Heart right ventricle (tissue), 16 donors: ENCODE data around the gene HYI. TPM values are rescaled to one million over a fixed set of nuclear protein-coding genes. Genes with fewer than 3 reads are reported as not detected.

Experiments
- ATAC-seq, 8 donors: fragments of 200-7000 bp; cut with Tn5 transposase; one replicate each; pipeline ENCODE4 v1.9.1; 2020; ENCODE audit warnings: mild to moderate bottlenecking in 8 of 8, moderate library complexity in 8 of 8, moderate number of reproducible peaks in 1 of 8
- DNase-seq, 2 donors: peaks; one replicate each; pipeline ENCODE4 v3.0.0-alpha.2; 2020
- H3K27ac ChIP-seq, 10 donors: fragments of 200-600 bp; sonication (generic) in 2 of 10; one replicate each; pipeline versions ENCODE4 v1.5.0 to v1.8.0; 2020 to 2022; ENCODE audit warnings: mild to moderate bottlenecking in 3 of 10
- H3K27me3 ChIP-seq, 7 donors: fragments of 200-600 bp; one replicate each; pipeline ENCODE4 v1.8.0; 2021 to 2022; ENCODE audit warnings: mild to moderate bottlenecking in 2 of 7
- H3K36me3 ChIP-seq, 9 donors: fragments of 200-600 bp; sonication (generic) in 1 of 9; one replicate each; pipeline versions ENCODE4 v1.5.0 to v1.8.0; 2020 to 2022; ENCODE audit warnings: mild to moderate bottlenecking in 2 of 9
- H3K4me1 ChIP-seq, 9 donors: fragments of 200-600 bp; sonication (generic) in 1 of 9; one replicate each; pipeline versions ENCODE4 v1.5.0 to v1.8.0; 2020 to 2022; ENCODE audit warnings: mild to moderate bottlenecking in 4 of 9
- H3K4me3 ChIP-seq, 10 donors: fragments of 200-600 bp; sonication (generic) in 2 of 10; one replicate each; pipeline versions ENCODE4 v1.5.0 to v1.8.0; 2020 to 2022; ENCODE audit warnings: mild to moderate bottlenecking in 7 of 10, moderate library complexity in 2 of 10
- H3K9me3 ChIP-seq, 11 donors: fragments of 200-600 bp in 10 of 11; sonication (generic) in 2 of 11; one replicate each; pipeline versions ENCODE4 v1.5.0 to v1.8.0; 2013 to 2022; ENCODE audit warnings: mild to moderate bottlenecking in 2 of 11, control low read depth in 1 of 11, moderate library complexity in 1 of 11
- CTCF ChIP-seq, 9 donors: fragments of 200-600 bp; sonication (generic) in 2 of 9; IDR thresholded peaks; one replicate each; pipeline versions ENCODE4 v1.5.0 to v1.8.0; 2021 to 2022; ENCODE audit warnings: antibody characterized with exemption in 9 of 9, mild to moderate bottlenecking in 5 of 9, moderate library complexity in 1 of 9
- WGBS, 2 donors: extraction: QIAGEN DNeasy Blood & Tissue Kit; methylation state at CpG; one replicate each; pipeline ENCODE4 v1.1.7; 2013; ENCODE audit warnings: inconsistent platforms in 1 of 2; 5-methylcytosine and 5-hydroxymethylcytosine counted together
- intact Hi-C, 10 donors: fragments of 100-400 bp; cut with DNase I; formaldehyde crosslinking; loops; one replicate each; pipeline versions ENCODE4 v1.11.1 to v1.14.2; 2022
- polyA plus RNA-seq, 2 donors: library from polyadenylated mRNA; stranded (reverse); fragments of 200-250 nt; gene quantifications; one replicate each; pipeline ENCODE4 v1.2.3, GENCODE V29; 2013
- total RNA-seq, 10 donors: library from RNA; stranded (reverse); fragmentation: NEBNext Ultra II Directional in 3 of 10; extraction: Animal tissue kit (Norgen Biotek cat#: 25700) in 3 of 10; gene quantifications; one replicate each; pipeline versions ENCODE4 v1.2.1 to v1.2.4, GENCODE V29; 2021 to 2023
- donor health status: Arrhythmogenic right ventricular cardiomyopathy.
- donor health status: ischemic (EF 13 %, LVEDD 7.1; RV severe dilation, severe dysfunction).
- donor health status: healthy with polysubstance abuse.
- donor health status: DM: no; HTN: yes; CAD: no.
- donor health status: DM: no; HTN: no; CAD: no.
- donor health status: ischemic (EF 25% LVEDD 6.9; RV normal size, moderate dysfunction).
- donor health status: ischemic (EF 25% LVEDD 5.7; RV mildly dilated, moderate dysfunction).
- donor health status: healthy.
- donor health status: DM: yes; HTN: yes; CAD: no.
- donor health status: Ischemic cardiomyopathy.
- donor health status: ischemic (EF 35%, LVEDD 5.7; RV mildly dilated, moderate dysfunction).
- donor health status: nonischemic (EF 11% LVEDD 7.7; RV severe dilation, severe dysfunction).
- donor health status: DM: yes; HTN: yes; CAD: no.
- donor health status: PGD.
- donor health status: ischemic (EF 29% LVEDD 5.4; RV normal size, mild dysfunction).
- donor health status: nonischemic (EF 23%, LVEDD 6.1; RV moderate dilation, normal function).

The HYI gene
- total and polyA plus RNA-seq, 12 donors: 13.1 to 67.4 (median 19.9) TPM

GRCh38 chr1:43448955-43449707 lies 4.6 kb downstream of the HYI start:
- H3K27ac ChIP-seq: peak overlapping the region in 3 of 10 donors; percentile 46 to 68 (median 55)
- no peaks in the 10 kb centered on the region for H3K9me3 ChIP-seq
- WGBS, 2 donors: 93 to 96% methylated on average over 11 of the region's 11 CpGs
- ATAC-seq (no peak), DNase-seq (no peak)
- intact Hi-C loops: no loop called here
- H3K36me3 ChIP-seq: peaks cover 0 to 84% (median 59%) of the 10 kb centered on the region in 9 donors
- no peak for TF ChIP-seq CTCF (IDR thresholded peaks at IDR 0.05)
- no peak overlapping the region for H3K4me3 ChIP-seq
- no peaks in the 10 kb centered on the region for H3K27me3 ChIP-seq
- peaks cover 0 to 35% (median 10%) of the 10 kb centered on the region in 9 donors for H3K4me1 ChIP-seq

- Histone ChIP-seq H3K27ac (peak overlapping the region in 6 of 10 donors; percentile 36 to 68 (median 50)), H3K36me3 (peaks cover 0 to 95% (median 69%) of the 10 kb centered on the region in 9 donors), H3K4me3 (no peak overlapping the region), H3K27me3 (no peaks in the 10 kb centered on the region), H3K4me1 (peaks cover 0 to 28% (median 5%) of the 10 kb centered on the region in 9 donors), H3K9me3 (no peaks in the 10 kb centered on the region)
- no peak for TF ChIP-seq CTCF (IDR thresholded peaks at IDR 0.05)
- no peak for DNase-seq
- ATAC-seq: peak in 5 of 8 donors; percentile 11 to 33 (median 19)
- intact Hi-C loops: no loop called here
- 67 to 78% methylated on average over 25 of the region's 25 CpGs for WGBS, 2 donors
Measured at GRCh38 chr1:43447891-43448708, 5.6 kb downstream of the HYI start.

- no peak for TF ChIP-seq CTCF (IDR thresholded peaks at IDR 0.05)
- 91 to 94% methylated on average over 19 of the region's 19 CpGs for WGBS, 2 donors
- no peaks in the 10 kb centered on the region for H3K27me3 ChIP-seq
- H3K36me3 ChIP-seq: peaks cover 0 to 100% (median 76%) of the 10 kb centered on the region in 9 donors
- no peak for DNase-seq
- H3K27ac ChIP-seq: no peak overlapping the region
- no peak overlapping the region for H3K4me3 ChIP-seq
- intact Hi-C loops: no loop called here
- H3K9me3 ChIP-seq: no peaks in the 10 kb centered on the region
- no peak for ATAC-seq
- peaks cover 0 to 19% (median 0%) of the 10 kb centered on the region in 9 donors for H3K4me1 ChIP-seq
Measured at GRCh38 chr1:43446881-43447835, 6.6 kb downstream of the HYI start.

GRCh38 chr1:43446388-43446740 lies 7.4 kb downstream of the HYI start:
- 96 to 97% methylated on average over 4 of the region's 4 CpGs for WGBS, 2 donors
- intact Hi-C loops: no loop called here
- DNase-seq: no peak

More at GRCh38 chr1:43446388-43446740, 7.4 kb downstream of the HYI start:
- Histone ChIP-seq H3K4me1 (peaks cover 0 to 19% (median 0%) of the 10 kb centered on the region in 9 donors), H3K27ac (no peak overlapping the region), H3K27me3 (no peaks in the 10 kb centered on the region), H3K36me3 (peaks cover 0 to 100% (median 77%) of the 10 kb centered on the region in 9 donors), H3K9me3 (no peaks in the 10 kb centered on the region), H3K4me3 (no peak overlapping the region)
- no peak for TF ChIP-seq CTCF (IDR thresholded peaks at IDR 0.05)
- no peak for ATAC-seq
